GM06990 (cell line): ENCODE data around the gene HTATIP2.
A peak's percentile ranks its signal among the peaks of the same experiment; 100 is the strongest.

Source experiments
- DNase-seq: peaks from one replicate; pipeline ENCODE4 v3.0.0-alpha.2; 2011; ENCODE audit not compliant: insufficient read length; ENCODE audit errors: extremely low read depth
- H3K27me3 ChIP-seq: replicated peaks from 2 replicates; pipeline ENCODE4 v1.6.0; 2011; ENCODE audit warnings: low read length; ENCODE audit not compliant: control insufficient read depth, insufficient read depth
- H3K36me3 ChIP-seq: 2 replicates; pipeline ENCODE4 v1.5.1; 2011; ENCODE audit warnings: low read length; ENCODE audit not compliant: control insufficient read depth, insufficient read depth
- H3K4me3 ChIP-seq: replicated peaks from 2 replicates; pipeline ENCODE4 v1.5.1; 2011; ENCODE audit warnings: low read depth, mild to moderate bottlenecking, control low read depth, low read length
- CTCF ChIP-seq: IDR thresholded peaks from 2 replicates; pipeline ENCODE4 v1.5.1; 2011; ENCODE audit warnings: low read length, control low read depth, mild to moderate bottlenecking, inconsistent platforms; ENCODE audit not compliant: insufficient read depth, poor library complexity, severe bottlenecking

HTATIP2 gene

GRCh38 chr11:20363500-20364340 is at the start of gene HTATIP2:
Gene HTATIP2 (plus strand): TSS chr11:20363714. CDS start chr11:20364238, 524 bp downstream.
- Histone ChIP-seq H3K27me3 (no peaks in the 10 kb centered on the region), H3K4me3 (peak within 1 kb of the TSS; percentile 76), H3K36me3 (no peaks in the 10 kb centered on the region; the same call in 1 of the 2 replicates)
- no peak for TF ChIP-seq CTCF
- DNase-seq = peak; percentile 88

GRCh38 chr11:20315800-20316199 is 47.7 kb upstream of the HTATIP2 start:
- Histone ChIP-seq H3K4me3 (no peak overlapping the region), H3K27me3 (no peaks in the 10 kb centered on the region), H3K36me3 (no peaks in the 10 kb centered on the region)
- no peak for DNase-seq
- no peak for TF ChIP-seq CTCF

- no peaks in the 10 kb centered on the region for H3K36me3 ChIP-seq
- H3K27me3 ChIP-seq = no peaks in the 10 kb centered on the region; the same call in 1 of the 2 replicates
- no peak for TF ChIP-seq CTCF
- no peak overlapping the region for H3K4me3 ChIP-seq
- DNase-seq = no peak
These were observed 42.3 kb upstream of the HTATIP2 start for GRCh38 chr11:20321177-20321576.

- Histone ChIP-seq H3K36me3 (no peaks in the 10 kb centered on the region), H3K4me3 (no peak overlapping the region), H3K27me3 (no peaks in the 10 kb centered on the region; the same call in 1 of the 2 replicates)
- DNase-seq = no peak
- TF ChIP-seq CTCF = no peak
These were observed 36.1 kb upstream of the HTATIP2 start for GRCh38 chr11:20327377-20327935.

- DNase-seq = no peak
- no peak for TF ChIP-seq CTCF
- H3K4me3 ChIP-seq = no peak overlapping the region
- H3K36me3 ChIP-seq = no peaks in the 10 kb centered on the region
- peaks cover 2% of the 10 kb centered on the region for H3K27me3 ChIP-seq
These were observed 27.5 kb upstream of the HTATIP2 start for GRCh38 chr11:20336056-20336455.
